Tibial artery (tissue), 4 donors: ENCODE data around the gene UBE2H.
"Not testable (repeated sequence)": the region's sequence is repeated elsewhere in the genome, so short reads cannot be mapped to it uniquely, and the experiment has no call there.

ENCODE experiments used
- DNase-seq, 2 donors: peaks; one replicate each; pipeline ENCODE4 v3.0.0-alpha.2; 2019
- H3K27ac ChIP-seq, 2 donors: fragments of 200-600 bp; sonication (generic) in 1 of 2; 1 replicate in 1 of 2; 2 replicates in 1 of 2; pipeline ENCODE4 v1.5.1; 2018 to 2019; ENCODE audit warnings: mild to moderate bottlenecking in 1 of 2
- H3K27me3 ChIP-seq, 2 donors: fragments of 200-600 bp; sonication (generic) in 1 of 2; one replicate each; pipeline versions ENCODE4 v1.5.1 to v1.6.0; 2016 to 2019
- H3K36me3 ChIP-seq, 3 donors: fragments of 200-600 bp; sonication (generic) in 2 of 3; one replicate each; pipeline ENCODE4 v1.5.1; 2016 to 2019; ENCODE audit warnings: mild to moderate bottlenecking in 2 of 3
- H3K4me1 ChIP-seq, 4 donors: fragments of 200-600 bp; sonication (generic) in 2 of 4; 1 replicate in 3 of 4; 2 replicates in 1 of 4; pipeline ENCODE4 v1.5.1; 2016 to 2019
- H3K4me3 ChIP-seq, 2 donors: fragments of 200-600 bp; sonication (generic) in 1 of 2; 1 replicate in 1 of 2; 2 replicates in 1 of 2; pipeline ENCODE4 v1.5.1; 2018 to 2019; ENCODE audit warnings: mild to moderate bottlenecking in 2 of 2
- H3K9me3 ChIP-seq, 3 donors: fragments of 200-600 bp; sonication (generic) in 1 of 3; one replicate each; pipeline ENCODE4 v1.5.1; 2016 to 2019
- CTCF ChIP-seq, 2 experiments: fragments of 200-600 bp in 1 of 2; fragments of 450-650 bp in 1 of 2; IDR thresholded peaks; one replicate each; pipeline ENCODE4 v1.5.1; 2017 to 2019; ENCODE audit warnings: antibody characterized with exemption in 2 of 2, mild to moderate bottlenecking in 1 of 2, moderate library complexity in 1 of 2
- intact Hi-C: fragments of 100-400 bp; cut with DNase I; formaldehyde crosslinking; loops from one replicate; pipeline ENCODE4 v1.15.0; 2023; ENCODE audit warnings: low total_unique reads

UBE2H gene

GRCh38 chr7:129800901-129801300 is 151.9 kb downstream of the UBE2H start:
- Histone ChIP-seq H3K4me3 (no peak overlapping the region), H3K9me3 (no peaks in the 10 kb centered on the region), H3K36me3 (no peaks in the 10 kb centered on the region), H3K27me3 (peaks cover 0 to 40% of the 10 kb centered on the region in 2 donors), H3K27ac (no peak overlapping the region), H3K4me1 (no peaks in the 10 kb centered on the region)
- intact Hi-C loops: no loop called here
- DNase-seq: no peak
- no peak for TF ChIP-seq CTCF (IDR thresholded peaks at IDR 0.05)

- DNase-seq: no peak
- H3K9me3 ChIP-seq: no peaks in the 10 kb centered on the region
- no peaks in the 10 kb centered on the region for H3K36me3 ChIP-seq
- no peak overlapping the region for H3K27ac ChIP-seq
- no peak for TF ChIP-seq CTCF (IDR thresholded peaks at IDR 0.05)
- intact Hi-C loops: no loop called here
- peaks cover 0 to 44% of the 10 kb centered on the region in 2 donors for H3K27me3 ChIP-seq
- H3K4me1 ChIP-seq: no peaks in the 10 kb centered on the region
- H3K4me3 ChIP-seq: no peak overlapping the region
Measured at GRCh38 chr7:129799350-129799955, 153.3 kb downstream of the UBE2H start.

- no peaks in the 10 kb centered on the region for H3K4me1 ChIP-seq
- H3K4me3 ChIP-seq: no peak overlapping the region
- H3K9me3 ChIP-seq: no peaks in the 10 kb centered on the region
- no peak for TF ChIP-seq CTCF (IDR thresholded peaks at IDR 0.05)
- intact Hi-C loops: no loop called here
- H3K27me3 ChIP-seq: peaks cover 0 to 48% of the 10 kb centered on the region in 2 donors
- no peak overlapping the region for H3K27ac ChIP-seq
- DNase-seq: no peak
- H3K36me3 ChIP-seq: no peaks in the 10 kb centered on the region
Measured at GRCh38 chr7:129798616-129799349, 154.0 kb downstream of the UBE2H start.

GRCh38 chr7:129797214-129797789 is 155.5 kb downstream of the UBE2H start:
- Histone ChIP-seq H3K27me3 (peaks cover 0 to 48% of the 10 kb centered on the region in 2 donors), H3K4me1 (no peaks in the 10 kb centered on the region), H3K4me3 (no peak overlapping the region), H3K9me3 (no peaks in the 10 kb centered on the region), H3K36me3 (no peaks in the 10 kb centered on the region), H3K27ac (no peak overlapping the region)
- DNase-seq: no peak
- intact Hi-C loops: no loop called here
- no peak for TF ChIP-seq CTCF (IDR thresholded peaks at IDR 0.05)

GRCh38 chr7:129796186-129796775 is 156.5 kb downstream of the UBE2H start:
- no peaks in the 10 kb centered on the region for H3K9me3 ChIP-seq
- no peaks in the 10 kb centered on the region for H3K36me3 ChIP-seq
- no peak for TF ChIP-seq CTCF (IDR thresholded peaks at IDR 0.05)
- intact Hi-C loops: no loop called here
- H3K27ac ChIP-seq: no peak overlapping the region
- H3K4me1 ChIP-seq: no peaks in the 10 kb centered on the region
- peaks cover 0 to 48% of the 10 kb centered on the region in 2 donors for H3K27me3 ChIP-seq
- H3K4me3 ChIP-seq: no peak overlapping the region
- DNase-seq: no peak

- H3K27ac ChIP-seq, intact Hi-C loops, DNase-seq, H3K36me3 ChIP-seq, H3K9me3 ChIP-seq, H3K4me3 ChIP-seq, H3K4me1 ChIP-seq: not testable (repeated sequence)
- H3K27me3 ChIP-seq: peaks cover 0 to 48% of the 10 kb centered on the region in 2 donors
Measured at GRCh38 chr7:129794461-129794860, 158.3 kb downstream of the UBE2H start.
